Vagina (tissue), 2 donors: ENCODE data around the gene FBXL7. TPM values are rescaled to one million over a fixed set of nuclear protein-coding genes. Genes with fewer than 3 reads are reported as not detected.

ENCODE experiments used
- DNase-seq, 2 donors: peaks; one replicate each; pipeline ENCODE4 v3.0.0-alpha.2; 2017; ENCODE audit errors: extremely low spot score in 2 of 2
- H3K27ac ChIP-seq: fragments of 200-600 bp; sonication (generic); one replicate; pipeline ENCODE4 v1.5.1; 2019
- H3K27me3 ChIP-seq: fragments of 200-600 bp; sonication (generic); one replicate; pipeline ENCODE4 v1.5.1; 2019
- H3K36me3 ChIP-seq, 2 donors: fragments of 200-600 bp; sonication (generic); one replicate each; pipeline ENCODE4 v1.5.1; 2017 to 2019
- H3K4me1 ChIP-seq: fragments of 200-600 bp; sonication (generic); one replicate; pipeline ENCODE4 v1.5.1; 2019
- H3K4me3 ChIP-seq, 2 donors: fragments of 200-600 bp; sonication (generic); 1 replicate in 1 of 2; 2 replicates in 1 of 2; pipeline ENCODE4 v1.5.1; 2016 to 2019
- H3K9me3 ChIP-seq: fragments of 200-600 bp; sonication (generic); one replicate; pipeline ENCODE4 v1.5.1; 2019
- POLR2A ChIP-seq, 2 donors: fragments of 450-650 bp; IDR thresholded peaks; one replicate each; pipeline ENCODE4 v1.6.1; 2017; ENCODE audit warnings: antibody characterized with exemption in 2 of 2, mild to moderate bottlenecking in 2 of 2, moderate library complexity in 2 of 2
- POLR2AphosphoS5 ChIP-seq, 2 donors: sonication (generic); formaldehyde crosslinking; IDR thresholded peaks; one replicate each; pipeline ENCODE4 v1.9.0; 2017; ENCODE audit warnings: antibody characterized with exemption in 2 of 2, mild to moderate bottlenecking in 2 of 2, low read depth in 1 of 2; ENCODE audit not compliant: insufficient read depth in 1 of 2
- intact Hi-C: fragments of 100-400 bp; cut with DNase I; formaldehyde crosslinking; loops from one replicate; pipeline ENCODE4 v1.15.1; 2023
- total RNA-seq: library from RNA; depleted of rRNA; stranded (reverse); fragments of >200 nt; gene quantifications from one replicate; pipeline ENCODE4 v1.2.3, GENCODE V29; 2016
- TF ChIP-seq, protein P1 (sequence below), 3 experiments: fragments of 450-650 bp in 2 of 3; fragments of 200-600 bp in 1 of 3; sonication (generic) in 1 of 3; IDR thresholded peaks; one replicate each; pipeline ENCODE4 v1.5.1; 2017 to 2019; ENCODE audit warnings: antibody characterized with exemption in 3 of 3, mild to moderate bottlenecking in 2 of 3, moderate library complexity in 2 of 3

FBXL7 gene
- total RNA-seq, 1 donor from 2014 or later = 21.1 TPM

DNA sequence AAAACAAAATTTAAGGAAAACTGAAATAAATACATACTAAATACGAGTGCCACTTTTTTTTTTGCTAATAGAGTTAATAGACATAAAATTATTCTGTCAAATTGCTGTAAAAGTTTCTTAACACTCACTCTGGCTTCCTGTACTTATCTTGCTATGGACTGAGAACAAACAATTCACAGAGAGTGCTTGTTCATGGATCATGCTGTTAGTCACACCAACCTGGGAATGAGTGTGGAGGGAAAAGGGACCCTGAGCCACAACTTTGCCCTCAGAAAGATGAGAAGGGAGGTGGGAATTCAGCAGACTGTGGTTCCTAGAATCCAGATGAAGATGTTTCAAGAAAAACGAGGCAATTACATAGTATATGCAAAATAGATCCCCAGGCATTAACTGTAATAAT lies 246.9 kb downstream of the FBXL7 start:
- Histone ChIP-seq H3K27ac (no peak overlapping the region), H3K4me1 (no peaks in the 10 kb centered on the region), H3K27me3 (no peaks in the 10 kb centered on the region), H3K4me3 (no peak overlapping the region), H3K36me3 (no peaks in the 10 kb centered on the region), H3K9me3 (no peaks in the 10 kb centered on the region)
- intact Hi-C loops = no loop called here
- TF ChIP-seq POLR2AphosphoS5 (IDR thresholded peaks at IDR 0.05; ENCODE audit: insufficient read depth in 1 of 2, low read depth in 1 of 2) = no peak
- TF ChIP-seq, protein P1, sequence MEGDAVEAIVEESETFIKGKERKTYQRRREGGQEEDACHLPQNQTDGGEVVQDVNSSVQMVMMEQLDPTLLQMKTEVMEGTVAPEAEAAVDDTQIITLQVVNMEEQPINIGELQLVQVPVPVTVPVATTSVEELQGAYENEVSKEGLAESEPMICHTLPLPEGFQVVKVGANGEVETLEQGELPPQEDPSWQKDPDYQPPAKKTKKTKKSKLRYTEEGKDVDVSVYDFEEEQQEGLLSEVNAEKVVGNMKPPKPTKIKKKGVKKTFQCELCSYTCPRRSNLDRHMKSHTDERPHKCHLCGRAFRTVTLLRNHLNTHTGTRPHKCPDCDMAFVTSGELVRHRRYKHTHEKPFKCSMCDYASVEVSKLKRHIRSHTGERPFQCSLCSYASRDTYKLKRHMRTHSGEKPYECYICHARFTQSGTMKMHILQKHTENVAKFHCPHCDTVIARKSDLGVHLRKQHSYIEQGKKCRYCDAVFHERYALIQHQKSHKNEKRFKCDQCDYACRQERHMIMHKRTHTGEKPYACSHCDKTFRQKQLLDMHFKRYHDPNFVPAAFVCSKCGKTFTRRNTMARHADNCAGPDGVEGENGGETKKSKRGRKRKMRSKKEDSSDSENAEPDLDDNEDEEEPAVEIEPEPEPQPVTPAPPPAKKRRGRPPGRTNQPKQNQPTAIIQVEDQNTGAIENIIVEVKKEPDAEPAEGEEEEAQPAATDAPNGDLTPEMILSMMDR (IDR thresholded peaks at IDR 0.05) = no peak
- no peak for TF ChIP-seq POLR2A (IDR thresholded peaks at IDR 0.05)
- no peak for DNase-seq

DNA sequence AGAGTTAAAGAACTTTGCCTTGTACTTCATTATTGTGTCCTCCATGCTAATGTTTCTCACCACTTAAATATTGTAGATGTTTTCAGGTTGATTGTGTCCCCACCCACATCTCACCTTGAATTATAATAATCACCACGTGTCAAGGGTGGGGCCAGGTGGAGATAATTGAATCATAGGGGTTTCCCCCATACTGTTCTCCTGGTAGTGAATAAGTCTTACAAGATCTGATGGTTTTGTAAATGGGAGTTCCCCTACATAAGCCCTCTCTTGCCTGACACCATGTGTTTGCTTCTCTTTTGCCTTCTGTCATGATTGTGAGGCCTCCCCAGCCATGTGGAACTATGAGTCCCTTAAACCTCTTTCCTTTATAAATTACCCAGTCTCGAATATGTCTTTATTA lies 248.3 kb downstream of the FBXL7 start:
- no peaks in the 10 kb centered on the region for H3K36me3 ChIP-seq
- no peak overlapping the region for H3K27ac ChIP-seq
- no peak for DNase-seq
- no peaks in the 10 kb centered on the region for H3K27me3 ChIP-seq
- no peaks in the 10 kb centered on the region for H3K9me3 ChIP-seq
- intact Hi-C loops = no loop called here
- TF ChIP-seq, protein P1 (IDR thresholded peaks at IDR 0.05) = no peak
- no peak for TF ChIP-seq POLR2AphosphoS5 (IDR thresholded peaks at IDR 0.05; ENCODE audit: insufficient read depth in 1 of 2, low read depth in 1 of 2)
- TF ChIP-seq POLR2A (IDR thresholded peaks at IDR 0.05) = no peak
- no peak overlapping the region for H3K4me3 ChIP-seq
- H3K4me1 ChIP-seq = no peaks in the 10 kb centered on the region

DNA sequence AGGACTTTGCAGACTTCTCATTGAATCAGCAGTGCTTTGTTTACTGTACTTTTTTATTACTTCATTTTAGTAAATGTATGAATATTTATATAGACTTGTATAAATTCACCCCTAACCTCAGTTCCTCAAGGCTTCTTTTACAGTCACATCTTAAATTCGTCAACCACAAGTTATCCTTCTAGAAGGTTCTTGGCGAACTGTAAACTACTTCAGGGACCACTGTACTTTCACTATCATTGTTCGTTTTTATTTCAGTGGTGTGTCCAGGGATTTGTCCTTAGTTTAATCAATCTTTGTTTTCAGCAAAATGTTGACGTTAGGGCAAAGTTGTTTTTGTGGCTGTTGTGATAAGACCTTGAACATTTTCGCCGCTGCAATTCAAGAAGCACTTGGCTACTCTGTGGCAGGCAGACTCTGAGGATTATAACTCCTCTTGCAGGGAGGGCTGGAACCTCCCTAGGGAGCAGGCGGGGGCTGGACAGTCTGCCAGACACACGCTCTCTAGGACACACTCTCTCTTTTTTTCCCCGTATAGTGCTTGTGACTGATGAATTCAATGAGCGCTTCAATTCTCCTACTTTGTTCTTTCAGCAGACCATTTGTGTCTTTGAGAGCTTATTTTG lies 252.8 kb downstream of the FBXL7 start:
- no peak for DNase-seq
- intact Hi-C loops = no loop called here
- Histone ChIP-seq H3K4me3 (no peak overlapping the region), H3K36me3 (no peaks in the 10 kb centered on the region), H3K4me1 (no peaks in the 10 kb centered on the region), H3K27me3 (no peaks in the 10 kb centered on the region), H3K9me3 (no peaks in the 10 kb centered on the region), H3K27ac (no peak overlapping the region)
- TF ChIP-seq, protein P1 (IDR thresholded peaks at IDR 0.05) = no peak
- TF ChIP-seq POLR2AphosphoS5 (IDR thresholded peaks at IDR 0.05; ENCODE audit: insufficient read depth in 1 of 2, low read depth in 1 of 2) (no peak), POLR2A (IDR thresholded peaks at IDR 0.05) (no peak)

DNA sequence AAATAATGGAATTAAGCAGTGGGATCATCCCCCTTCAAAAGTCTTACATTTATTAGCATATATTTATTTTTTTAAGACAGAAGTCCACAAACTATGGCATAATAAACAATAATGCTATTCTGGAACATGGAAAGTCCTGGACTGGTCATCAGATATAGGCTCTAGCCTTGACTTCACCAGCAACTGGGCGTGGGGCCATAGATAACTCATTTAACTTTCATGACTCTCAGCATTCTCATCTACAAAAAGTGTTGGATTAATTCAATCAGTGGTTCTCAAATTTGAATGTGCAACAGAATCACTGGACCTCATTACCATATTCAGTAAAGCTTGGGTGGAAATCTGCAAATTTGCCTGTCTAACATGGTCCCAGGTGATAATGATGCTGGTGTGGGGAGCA lies 253.8 kb downstream of the FBXL7 start:
- Histone ChIP-seq H3K4me3 (no peak overlapping the region), H3K27me3 (no peaks in the 10 kb centered on the region), H3K9me3 (no peaks in the 10 kb centered on the region), H3K36me3 (no peaks in the 10 kb centered on the region), H3K27ac (no peak overlapping the region), H3K4me1 (no peaks in the 10 kb centered on the region)
- intact Hi-C loops = no loop called here
- no peak for TF ChIP-seq POLR2AphosphoS5 (IDR thresholded peaks at IDR 0.05; ENCODE audit: insufficient read depth in 1 of 2, low read depth in 1 of 2)
- no peak for TF ChIP-seq POLR2A (IDR thresholded peaks at IDR 0.05)
- TF ChIP-seq, protein P1 (IDR thresholded peaks at IDR 0.05) = no peak
- no peak for DNase-seq

DNA sequence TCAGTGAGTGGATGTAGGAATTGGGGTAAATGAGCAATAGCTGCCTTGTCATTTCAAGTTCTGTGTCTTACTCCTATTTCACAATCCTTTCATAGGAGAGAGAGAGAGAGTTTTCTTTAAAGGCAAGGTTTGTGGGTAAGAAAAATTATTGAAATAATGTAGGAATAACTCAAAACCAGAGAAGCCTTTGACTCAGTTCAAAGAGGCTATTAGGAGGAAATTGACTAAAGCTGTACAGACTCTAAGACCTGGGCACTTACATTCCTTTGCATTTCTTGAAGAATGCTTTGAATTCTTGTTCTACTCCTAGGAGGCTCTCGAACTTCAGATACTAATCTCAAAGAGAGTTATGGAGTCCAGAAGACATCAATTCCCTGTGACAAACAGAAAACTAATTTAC lies 257.1 kb downstream of the FBXL7 start:
- no peak for TF ChIP-seq POLR2A (IDR thresholded peaks at IDR 0.05)
- no peak for TF ChIP-seq POLR2AphosphoS5 (IDR thresholded peaks at IDR 0.05; ENCODE audit: insufficient read depth in 1 of 2, low read depth in 1 of 2)
- TF ChIP-seq, protein P1 (IDR thresholded peaks at IDR 0.05) = no peak
- no peak overlapping the region for H3K4me3 ChIP-seq
- intact Hi-C loops = no loop called here
- no peak overlapping the region for H3K27ac ChIP-seq
- H3K4me1 ChIP-seq = no peaks in the 10 kb centered on the region
- H3K36me3 ChIP-seq = no peaks in the 10 kb centered on the region
- no peaks in the 10 kb centered on the region for H3K9me3 ChIP-seq
- no peak for DNase-seq
- no peaks in the 10 kb centered on the region for H3K27me3 ChIP-seq
